HFFc6 (cell line): ENCODE results near the gene ADA. TPM values are rescaled to one million over a fixed set of nuclear protein-coding genes. Genes with fewer than 3 reads are reported as not detected.

ENCODE experiments used
- DNase-seq: peaks from one replicate; pipeline ENCODE4 v3.0.0-alpha.2; 2018
- H3K27ac Mint-ChIP-seq: 2 replicates; pipeline ENCODE4 v1.8.0; 2020; ENCODE audit warnings: mild to moderate bottlenecking, mixed read lengths
- H3K27me3 Mint-ChIP-seq: 2 replicates; pipeline ENCODE4 v1.8.0; 2021; ENCODE audit warnings: mild to moderate bottlenecking, moderate library complexity, mixed read lengths; ENCODE audit not compliant: insufficient read depth
- H3K36me3 Mint-ChIP-seq: 2 replicates; pipeline ENCODE4 v1.8.0; 2021; ENCODE audit warnings: low read depth, mixed read lengths
- H3K4me1 Mint-ChIP-seq: 2 replicates; pipeline ENCODE4 v1.8.0; 2020; ENCODE audit warnings: low read depth, mixed read lengths
- H3K4me3 Mint-ChIP-seq: 2 replicates; pipeline ENCODE4 v1.8.0; 2020; ENCODE audit warnings: mild to moderate bottlenecking, moderate library complexity, mixed read lengths
- H3K9me3 Mint-ChIP-seq: 2 replicates; pipeline ENCODE4 v1.8.0; 2020; ENCODE audit warnings: mild to moderate bottlenecking, mixed read lengths
- total RNA-seq, 6 experiments: library from RNA; stranded (reverse); fragmentation: NEBNext Ultra II Directional; extraction: Animal tissue kit (Norgen Biotek cat#: 25700); gene quantifications; 2 replicates in 1 of 6; 3 replicates in 5 of 6; pipeline ENCODE4 v1.2.3, GENCODE V29; 2021
- TF ChIP-seq, protein P1 (sequence below): fragments of 200-600 bp; sonication (generic); IDR thresholded peaks from 2 replicates; pipeline ENCODE4 v1.5.0; 2021; ENCODE audit warnings: antibody characterized with exemption, mild to moderate bottlenecking

ADA gene
- total RNA-seq, 6 experiments from 2014 or later, result 11.0 to 15.9 (median 12.7) TPM

DNA sequence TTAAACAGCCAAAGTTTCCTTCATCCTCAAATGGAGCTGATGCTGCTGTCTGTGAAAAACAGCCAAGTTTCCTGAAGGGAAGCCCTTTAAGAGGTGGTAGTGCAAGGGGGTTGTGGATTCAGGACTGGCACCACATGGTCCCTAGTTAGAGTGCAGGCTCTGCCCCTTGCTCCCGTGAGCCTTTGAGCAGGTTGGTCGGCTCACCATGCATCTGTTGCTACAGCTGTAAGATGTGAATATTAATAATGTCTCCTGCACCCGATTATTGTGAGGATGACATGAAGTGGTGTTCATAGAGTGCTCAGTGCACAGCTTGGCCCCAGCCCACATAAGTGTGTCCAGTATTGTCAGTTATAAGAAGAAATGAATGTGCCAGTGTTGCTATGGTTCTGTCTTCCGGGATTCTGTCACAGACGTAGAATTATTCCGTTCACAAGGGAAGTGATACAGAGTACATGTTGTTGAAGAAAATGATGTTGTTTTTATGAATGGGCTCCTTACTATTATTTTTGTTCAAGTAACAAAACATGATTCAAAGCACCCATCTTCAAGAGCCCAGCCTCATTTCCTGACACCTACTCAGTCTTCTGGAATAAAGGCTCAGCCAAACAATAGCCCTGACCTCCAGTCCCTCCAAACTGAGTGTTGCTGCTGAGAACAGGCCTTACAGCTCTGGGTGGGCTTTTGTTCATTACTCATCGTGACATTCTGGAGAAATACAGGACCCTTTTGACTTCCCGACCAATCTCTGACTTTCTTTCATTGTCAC is 72.0 kb downstream of the ADA start:
- Mint-ChIP-seq H3K4me1 (peaks cover 80% of the 10 kb centered on the region), H3K9me3 (peaks cover 9% of the 10 kb centered on the region; the same call in 1 of the 2 replicates), H3K27me3 (no peaks in the 10 kb centered on the region), H3K4me3 (no peak overlapping the region), H3K27ac (no peak overlapping the region), H3K36me3 (peaks cover 11% of the 10 kb centered on the region)
- no peak for DNase-seq
- TF ChIP-seq, protein P1, sequence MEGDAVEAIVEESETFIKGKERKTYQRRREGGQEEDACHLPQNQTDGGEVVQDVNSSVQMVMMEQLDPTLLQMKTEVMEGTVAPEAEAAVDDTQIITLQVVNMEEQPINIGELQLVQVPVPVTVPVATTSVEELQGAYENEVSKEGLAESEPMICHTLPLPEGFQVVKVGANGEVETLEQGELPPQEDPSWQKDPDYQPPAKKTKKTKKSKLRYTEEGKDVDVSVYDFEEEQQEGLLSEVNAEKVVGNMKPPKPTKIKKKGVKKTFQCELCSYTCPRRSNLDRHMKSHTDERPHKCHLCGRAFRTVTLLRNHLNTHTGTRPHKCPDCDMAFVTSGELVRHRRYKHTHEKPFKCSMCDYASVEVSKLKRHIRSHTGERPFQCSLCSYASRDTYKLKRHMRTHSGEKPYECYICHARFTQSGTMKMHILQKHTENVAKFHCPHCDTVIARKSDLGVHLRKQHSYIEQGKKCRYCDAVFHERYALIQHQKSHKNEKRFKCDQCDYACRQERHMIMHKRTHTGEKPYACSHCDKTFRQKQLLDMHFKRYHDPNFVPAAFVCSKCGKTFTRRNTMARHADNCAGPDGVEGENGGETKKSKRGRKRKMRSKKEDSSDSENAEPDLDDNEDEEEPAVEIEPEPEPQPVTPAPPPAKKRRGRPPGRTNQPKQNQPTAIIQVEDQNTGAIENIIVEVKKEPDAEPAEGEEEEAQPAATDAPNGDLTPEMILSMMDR, result no peak

DNA sequence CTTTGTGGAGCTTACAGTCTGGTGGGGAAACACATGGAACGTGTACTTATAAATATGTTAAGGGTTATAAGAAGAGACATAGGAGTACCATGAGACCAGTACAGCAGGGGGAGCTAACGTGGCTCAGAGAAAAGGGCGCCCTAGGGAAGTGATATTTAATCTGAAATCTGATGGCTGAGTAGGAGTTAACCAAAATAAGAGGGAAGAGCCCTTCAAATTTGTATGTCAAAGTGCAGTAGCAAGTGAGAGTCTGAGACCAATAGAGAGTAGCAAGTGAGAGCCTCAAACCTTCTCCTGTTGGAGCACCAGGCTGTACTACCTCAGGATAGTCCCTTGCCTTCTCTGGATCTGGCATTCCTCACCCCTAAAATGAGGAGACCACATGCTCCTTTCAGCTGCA is 75.2 kb downstream of the ADA start:
- Mint-ChIP-seq H3K36me3 (peaks cover 11% of the 10 kb centered on the region), H3K4me1 (peaks cover 81% of the 10 kb centered on the region), H3K27ac (peak overlapping the region; percentile 99), H3K27me3 (peaks cover 5% of the 10 kb centered on the region; the same call in 1 of the 2 replicates), H3K4me3 (peak overlapping the region; percentile 67), H3K9me3 (peaks cover 9% of the 10 kb centered on the region; the same call in 1 of the 2 replicates)
- DNase-seq, result peak; percentile 26
- TF ChIP-seq, protein P1, result peak; percentile 65

DNA sequence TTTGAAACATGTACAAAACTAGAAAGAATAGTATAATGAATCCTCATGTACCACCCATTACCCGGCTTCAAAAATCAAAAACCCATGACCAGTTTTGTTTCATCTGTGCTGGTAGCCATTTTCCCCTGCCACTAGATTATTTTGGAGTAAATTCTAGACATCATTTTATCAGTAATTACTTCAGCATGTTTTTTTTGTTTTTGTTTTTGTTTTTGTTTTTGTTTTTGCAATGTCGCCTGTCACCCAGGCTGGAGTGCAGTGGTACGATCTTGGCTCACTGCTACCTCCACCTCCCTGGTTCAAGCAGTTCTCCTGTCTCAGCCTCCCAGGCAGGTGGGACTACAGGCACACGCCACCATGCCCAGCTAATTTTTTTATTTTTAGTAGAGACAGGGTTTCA is 77.1 kb downstream of the ADA start:
- peaks cover 77% of the 10 kb centered on the region for H3K4me1 Mint-ChIP-seq
- TF ChIP-seq, protein P1, result no peak
- DNase-seq, result no peak
- peak overlapping the region; percentile 98; the same call in 1 of the 2 replicates for H3K27ac Mint-ChIP-seq
- peaks cover 11% of the 10 kb centered on the region for H3K36me3 Mint-ChIP-seq
- peaks cover 5% of the 10 kb centered on the region; the same call in 1 of the 2 replicates for H3K27me3 Mint-ChIP-seq
- H3K9me3 Mint-ChIP-seq, result peaks cover 9% of the 10 kb centered on the region; the same call in 1 of the 2 replicates
- no peak overlapping the region for H3K4me3 Mint-ChIP-seq

DNA sequence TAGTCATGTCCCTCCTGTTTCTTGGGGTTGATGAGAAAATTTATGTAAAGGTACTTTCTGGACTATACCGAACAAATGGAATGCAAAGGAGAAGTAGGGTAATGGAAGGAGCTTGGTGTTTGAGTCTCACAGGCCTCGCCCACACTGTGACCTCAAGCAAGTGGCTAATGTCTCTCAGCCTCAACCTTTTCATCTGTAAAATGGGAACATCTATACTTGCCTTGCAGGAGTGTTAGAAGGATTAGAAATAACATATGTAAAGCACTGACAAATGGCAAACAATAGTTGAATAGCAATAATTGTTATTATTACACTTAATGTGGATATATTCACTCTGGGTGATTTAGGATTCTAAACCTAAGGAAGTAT is 78.0 kb downstream of the ADA start:
- Mint-ChIP-seq H3K4me3 (peak overlapping the region; percentile 76), H3K9me3 (peaks cover 8% of the 10 kb centered on the region; the same call in 1 of the 2 replicates), H3K27ac (peak overlapping the region; percentile 98), H3K36me3 (peaks cover 9% of the 10 kb centered on the region), H3K4me1 (peaks cover 72% of the 10 kb centered on the region), H3K27me3 (peaks cover 5% of the 10 kb centered on the region; the same call in 1 of the 2 replicates)
- TF ChIP-seq, protein P1, result no peak
- no peak for DNase-seq

DNA sequence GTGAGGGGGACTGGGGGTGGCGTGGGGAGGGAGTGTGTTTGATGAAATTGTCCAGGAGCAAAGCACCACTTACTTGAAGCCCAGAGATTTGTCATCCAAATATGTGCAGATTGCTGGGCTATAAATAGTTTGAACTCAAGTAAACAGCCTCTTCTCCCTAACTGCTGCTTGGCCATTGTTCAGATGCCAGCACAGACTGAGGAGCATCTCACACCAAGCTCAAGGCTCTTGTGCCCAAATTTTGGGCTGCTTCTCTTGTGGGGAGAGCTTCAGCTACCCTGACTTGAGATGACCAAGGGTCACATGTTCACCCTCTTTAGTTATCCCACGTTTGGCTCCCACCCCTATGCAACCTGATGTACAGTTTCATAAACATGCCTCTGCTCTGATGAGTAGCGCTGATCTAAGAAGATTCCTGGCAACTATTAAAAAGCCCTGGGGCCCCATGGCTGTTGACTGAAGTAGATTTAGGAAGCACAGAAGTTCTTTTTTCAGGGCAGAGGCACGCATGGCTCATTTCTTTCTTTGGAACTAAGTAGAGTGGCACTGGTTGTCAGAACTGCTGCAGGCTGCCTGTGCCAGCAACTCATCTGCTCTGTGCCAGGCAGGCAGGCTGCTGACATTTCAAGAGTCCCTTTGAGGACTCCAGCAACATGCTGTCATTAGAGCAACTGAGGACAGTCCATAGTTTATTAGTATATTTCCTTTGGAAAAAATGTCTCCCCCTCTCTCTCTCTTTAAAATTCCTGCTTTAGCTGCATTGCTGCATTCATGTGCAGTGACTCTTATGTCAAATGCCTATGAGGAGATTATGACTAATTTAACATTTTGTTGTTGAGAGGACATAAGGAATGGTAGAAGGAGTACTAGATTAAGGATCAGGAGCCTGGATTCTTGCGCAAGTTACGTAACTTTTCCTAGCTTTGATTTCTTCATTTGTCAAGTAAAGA is 78.7 kb downstream of the ADA start:
- Mint-ChIP-seq H3K4me1 (peaks cover 69% of the 10 kb centered on the region), H3K4me3 (peak overlapping the region; percentile 76), H3K27ac (peak overlapping the region; percentile 98), H3K27me3 (peaks cover 5% of the 10 kb centered on the region; the same call in 1 of the 2 replicates), H3K36me3 (0 out of 2 replicates have a peak, but pooled peaks cover 6% of the 10 kb centered on the region), H3K9me3 (peaks cover 6% of the 10 kb centered on the region; the same call in 1 of the 2 replicates)
- TF ChIP-seq, protein P1, result no peak
- DNase-seq, result peak; percentile 96
